NAMALWA (cell line): ENCODE data around the gene SLC5A2.
"Not testable (repeated sequence)": the region's sequence is repeated elsewhere in the genome, so short reads cannot be mapped to it uniquely, and the experiment has no call there.

Experiments
- DNase-seq: peaks from one replicate; pipeline ENCODE4 v3.0.0-alpha.2; 2015; ENCODE audit warnings: low spot score

Gene SLC5A2

DNA sequence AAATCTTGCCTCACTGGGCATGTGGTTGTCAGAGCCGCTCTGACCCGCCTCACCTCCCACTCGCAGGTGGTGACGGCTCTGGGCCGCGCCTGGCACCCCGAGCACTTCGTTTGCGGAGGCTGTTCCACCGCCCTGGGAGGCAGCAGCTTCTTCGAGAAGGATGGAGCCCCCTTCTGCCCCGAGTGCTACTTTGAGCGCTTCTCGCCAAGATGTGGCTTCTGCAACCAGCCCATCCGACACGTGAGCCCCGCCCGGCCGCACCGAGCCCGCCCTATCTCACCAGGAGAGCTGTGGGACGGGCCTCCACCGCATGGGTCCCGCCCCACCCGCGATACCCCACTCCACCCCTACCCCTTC is 7.0 kb upstream of the SLC5A2 start:
- DNase-seq: no peak

DNA sequence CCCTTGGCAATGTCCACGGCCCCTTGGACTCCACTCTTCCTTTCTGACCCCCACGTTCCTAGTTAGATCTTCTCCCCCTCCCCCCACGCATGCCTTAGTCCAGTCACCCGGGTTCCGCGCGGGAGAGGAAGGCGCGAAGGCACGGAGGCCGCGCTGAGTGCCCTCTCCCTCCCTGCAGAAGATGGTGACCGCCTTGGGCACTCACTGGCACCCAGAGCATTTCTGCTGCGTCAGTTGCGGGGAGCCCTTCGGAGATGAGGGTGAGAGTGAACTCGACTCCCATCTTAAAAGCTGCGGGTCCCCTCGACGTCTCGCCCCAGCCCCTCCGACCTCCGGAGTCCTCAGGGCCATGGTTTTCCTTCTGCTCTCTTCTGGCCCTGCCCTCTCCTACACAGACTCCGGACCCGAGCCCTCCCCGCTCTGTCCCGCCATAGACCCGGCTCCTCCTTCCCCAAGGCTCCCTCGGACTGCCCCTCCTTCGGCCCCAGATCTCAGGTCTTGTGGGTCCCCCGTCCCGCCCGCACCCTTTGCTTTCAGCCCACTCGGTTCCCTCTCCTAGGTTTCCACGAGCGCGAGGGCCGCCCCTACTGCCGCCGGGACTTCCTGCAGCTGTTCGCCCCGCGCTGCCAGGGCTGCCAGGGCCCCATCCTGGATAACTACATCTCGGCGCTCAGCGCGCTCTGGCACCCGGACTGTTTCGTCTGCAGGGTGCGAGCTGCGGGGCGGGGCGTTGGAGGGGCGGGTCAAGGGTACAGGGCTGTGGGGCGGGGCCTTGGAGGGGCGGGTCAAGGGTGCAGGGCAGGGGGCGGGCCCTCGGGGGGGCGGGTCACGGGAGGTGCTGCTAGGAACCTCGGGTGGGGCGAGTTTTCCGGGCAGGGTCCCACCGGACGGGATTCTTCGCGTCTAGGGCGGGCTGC is 6.4 kb upstream of the SLC5A2 start:
- DNase-seq: peak; percentile 58

DNA sequence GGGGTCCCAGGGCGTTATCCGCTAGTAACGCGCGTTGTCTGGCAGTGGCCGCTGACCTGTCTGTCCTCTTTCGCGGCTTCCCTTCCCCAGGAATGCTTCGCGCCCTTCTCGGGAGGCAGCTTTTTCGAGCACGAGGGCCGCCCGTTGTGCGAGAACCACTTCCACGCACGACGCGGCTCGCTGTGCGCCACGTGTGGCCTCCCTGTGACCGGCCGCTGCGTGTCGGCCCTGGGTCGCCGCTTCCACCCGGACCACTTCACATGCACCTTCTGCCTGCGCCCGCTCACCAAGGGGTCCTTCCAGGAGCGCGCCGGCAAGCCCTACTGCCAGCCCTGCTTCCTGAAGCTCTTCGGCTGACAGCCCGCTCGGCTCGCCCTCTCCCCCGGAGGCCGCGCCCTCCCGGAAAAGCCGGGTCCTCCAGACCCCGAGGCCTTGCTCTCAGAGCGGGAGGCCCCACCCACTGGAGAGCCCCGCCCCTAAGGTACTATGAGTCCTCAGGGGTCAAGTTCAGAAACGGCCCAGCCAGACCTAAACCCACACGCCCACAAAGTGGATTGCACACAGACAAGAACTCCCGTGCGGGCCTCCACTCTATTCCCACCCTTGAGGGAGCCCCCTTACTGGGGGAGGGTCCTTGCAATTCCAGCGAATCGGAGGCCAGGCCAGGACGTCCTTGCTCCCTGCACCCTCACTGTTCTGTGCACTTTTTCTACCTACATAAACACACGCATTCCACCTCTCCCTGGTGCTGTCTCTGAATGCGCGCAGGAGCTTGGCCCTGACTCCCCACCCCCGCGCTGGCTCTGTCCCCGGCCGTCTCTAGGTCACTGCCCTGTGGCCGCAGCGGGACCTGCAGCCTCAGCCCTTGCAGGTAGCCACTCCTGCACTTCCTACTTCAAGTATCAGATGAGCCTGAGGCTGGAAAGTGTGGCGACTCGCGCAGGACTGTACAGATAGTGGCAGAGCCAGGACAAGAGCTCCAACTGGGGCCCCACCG is 5.4 kb upstream of the SLC5A2 start:
- no peak for DNase-seq

DNA sequence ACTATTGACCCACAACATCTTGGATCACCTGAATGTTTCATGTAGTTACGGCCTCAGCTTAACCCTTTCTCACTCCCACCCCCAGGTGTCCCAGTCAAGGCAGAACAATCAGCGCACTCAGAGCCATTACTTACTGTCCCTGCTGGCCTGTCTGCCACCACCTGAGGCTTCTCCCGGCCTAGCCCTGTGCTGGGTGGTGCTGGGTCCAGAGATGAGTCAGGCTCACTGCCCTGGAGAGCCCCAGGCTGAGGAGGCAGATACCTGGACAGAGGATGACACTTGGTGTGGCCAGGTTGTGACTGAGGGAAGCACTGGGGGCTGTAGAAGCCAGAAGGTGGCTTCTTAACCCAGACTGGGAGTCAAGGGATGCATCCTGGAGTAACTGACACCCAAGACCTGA is 4.0 kb upstream of the SLC5A2 start:
- DNase-seq: no peak

DNA sequence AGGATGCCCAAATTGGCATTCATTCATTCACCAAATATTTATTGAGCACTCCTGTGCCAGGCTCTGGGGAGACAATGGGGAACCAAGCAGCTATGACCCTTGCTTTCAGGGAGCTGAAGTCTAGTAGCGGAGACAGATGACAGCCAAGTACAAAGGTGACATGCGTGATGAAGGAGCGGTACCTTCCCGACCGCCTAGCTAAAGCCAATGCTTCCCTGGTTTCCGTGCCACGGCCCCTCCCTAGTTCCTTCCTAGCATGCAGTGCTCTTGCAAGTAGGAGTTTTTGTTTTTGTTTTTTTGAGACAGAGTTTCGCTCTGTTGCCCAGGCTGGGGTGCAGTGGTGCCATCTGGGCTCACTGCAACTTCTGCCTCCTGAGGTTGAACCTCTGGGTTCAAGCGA is 3.2 kb upstream of the SLC5A2 start:
- DNase-seq: no peak

DNA sequence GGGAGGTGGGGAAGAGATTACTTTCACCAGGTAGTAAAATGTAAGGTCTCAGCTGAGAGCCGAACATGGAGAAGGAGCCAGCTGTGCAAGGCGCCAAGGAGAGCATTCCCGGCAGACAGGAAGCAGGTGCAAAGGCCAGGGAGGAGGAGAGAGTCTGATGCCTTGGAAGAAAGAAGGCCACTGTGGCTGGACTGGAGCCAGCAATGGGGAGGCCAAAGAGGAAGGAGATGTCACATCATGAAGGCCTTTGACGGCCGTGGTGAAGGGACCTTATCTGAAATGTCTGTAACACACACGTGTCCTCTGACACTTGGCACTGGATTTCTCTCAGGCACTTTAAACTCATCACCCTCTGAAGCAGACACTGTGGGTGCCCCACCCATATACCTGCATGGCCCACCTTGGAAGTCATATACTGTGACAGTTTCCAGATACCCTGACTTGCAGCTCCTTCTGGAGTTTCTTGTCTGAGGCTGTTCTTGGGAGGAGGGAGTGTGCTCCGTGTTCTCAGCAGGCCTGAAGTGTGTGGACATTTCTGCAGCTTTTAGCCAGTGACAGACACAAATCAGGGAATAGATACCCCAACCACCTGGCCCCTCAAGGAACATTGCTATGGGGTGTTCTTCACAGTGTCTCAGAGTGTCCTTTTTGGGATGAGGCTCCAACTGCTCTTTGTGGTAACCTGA is 1.9 kb upstream of the SLC5A2 start:
- DNase-seq: no peak

DNA sequence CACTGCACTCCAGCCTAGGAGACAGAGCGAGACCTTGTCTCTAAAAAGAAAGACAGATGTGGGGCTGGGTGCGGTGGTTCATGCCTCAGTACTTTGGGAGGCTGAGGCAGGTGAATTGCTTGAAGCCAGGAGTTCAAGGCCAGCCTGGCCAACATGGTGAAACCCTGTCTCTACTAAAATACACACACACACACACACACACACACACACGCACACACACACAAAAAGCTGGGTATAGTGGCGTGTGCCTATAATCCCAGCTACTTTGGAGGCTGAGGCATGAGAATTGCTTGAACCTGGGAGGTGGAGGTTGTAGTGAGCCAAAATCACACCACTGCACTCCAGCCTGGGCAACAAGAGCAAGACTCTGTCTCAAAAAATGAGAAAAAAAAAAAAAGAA is 1.1 kb downstream of the SLC5A2 start:
- DNase-seq: not testable (repeated sequence)

DNA sequence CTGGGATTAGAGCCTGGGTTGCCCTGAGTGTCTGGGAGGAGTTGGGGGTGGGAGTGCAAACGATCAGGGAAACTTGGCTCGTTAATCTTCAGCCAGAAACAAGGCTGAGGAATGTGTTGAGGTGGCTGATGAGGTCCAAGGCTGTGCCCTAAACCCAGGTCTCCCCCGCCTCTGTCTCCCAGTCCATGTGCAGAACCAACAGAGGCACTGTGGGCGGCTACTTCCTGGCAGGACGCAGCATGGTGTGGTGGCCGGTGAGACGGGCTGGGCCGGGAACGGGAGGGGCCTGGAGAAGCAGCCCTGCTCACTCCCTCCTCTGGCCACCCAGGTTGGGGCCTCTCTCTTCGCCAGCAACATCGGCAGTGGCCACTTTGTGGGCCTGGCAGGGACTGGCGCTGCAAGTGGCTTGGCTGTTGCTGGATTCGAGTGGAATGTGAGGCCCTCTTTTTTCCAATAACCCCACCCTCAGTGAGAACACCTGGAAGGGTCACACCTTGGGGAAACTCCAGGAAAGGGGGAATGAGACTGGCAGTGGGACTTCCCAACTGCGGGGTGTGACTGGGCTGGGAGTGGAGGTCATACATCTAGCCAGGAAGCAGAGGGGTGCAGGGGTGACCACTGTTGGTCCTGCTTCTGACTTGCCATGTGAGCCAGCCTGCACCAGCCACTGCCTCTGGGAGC is 1.7 kb downstream of the SLC5A2 start:
- DNase-seq: no peak

DNA sequence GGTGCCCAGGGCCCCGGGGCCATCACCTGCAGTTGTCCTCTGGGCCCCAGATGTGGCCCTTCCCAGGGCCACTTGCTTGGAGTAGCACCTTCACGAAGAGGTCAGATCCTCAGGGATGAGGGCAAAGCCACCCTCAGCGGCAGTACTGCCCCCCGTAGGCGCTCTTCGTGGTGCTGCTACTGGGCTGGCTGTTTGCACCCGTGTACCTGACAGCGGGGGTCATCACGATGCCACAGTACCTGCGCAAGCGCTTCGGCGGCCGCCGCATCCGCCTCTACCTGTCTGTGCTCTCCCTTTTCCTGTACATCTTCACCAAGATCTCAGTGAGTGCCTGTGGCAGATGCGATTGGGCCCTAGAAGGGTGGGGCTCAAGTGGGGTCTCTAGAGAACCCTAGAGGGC is 2.6 kb downstream of the SLC5A2 start:
- no peak for DNase-seq

DNA sequence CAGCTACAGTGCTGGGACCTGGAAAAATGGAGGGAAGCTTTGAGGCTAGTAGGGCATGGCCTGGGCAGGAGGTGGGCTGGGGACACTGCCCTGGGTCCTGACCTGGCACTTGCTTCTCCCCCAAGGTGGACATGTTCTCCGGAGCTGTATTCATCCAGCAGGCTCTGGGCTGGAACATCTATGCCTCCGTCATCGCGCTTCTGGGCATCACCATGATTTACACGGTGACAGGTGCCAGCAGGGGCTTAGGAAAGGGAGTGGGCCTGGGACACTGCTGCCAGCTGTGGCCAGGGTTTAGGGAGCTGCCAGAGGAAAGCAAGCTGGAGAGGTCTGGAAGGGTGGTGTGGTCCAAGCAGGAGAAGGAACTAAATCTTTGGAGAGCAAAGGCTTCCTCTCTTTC is 3.1 kb downstream of the SLC5A2 start:
- no peak for DNase-seq

DNA sequence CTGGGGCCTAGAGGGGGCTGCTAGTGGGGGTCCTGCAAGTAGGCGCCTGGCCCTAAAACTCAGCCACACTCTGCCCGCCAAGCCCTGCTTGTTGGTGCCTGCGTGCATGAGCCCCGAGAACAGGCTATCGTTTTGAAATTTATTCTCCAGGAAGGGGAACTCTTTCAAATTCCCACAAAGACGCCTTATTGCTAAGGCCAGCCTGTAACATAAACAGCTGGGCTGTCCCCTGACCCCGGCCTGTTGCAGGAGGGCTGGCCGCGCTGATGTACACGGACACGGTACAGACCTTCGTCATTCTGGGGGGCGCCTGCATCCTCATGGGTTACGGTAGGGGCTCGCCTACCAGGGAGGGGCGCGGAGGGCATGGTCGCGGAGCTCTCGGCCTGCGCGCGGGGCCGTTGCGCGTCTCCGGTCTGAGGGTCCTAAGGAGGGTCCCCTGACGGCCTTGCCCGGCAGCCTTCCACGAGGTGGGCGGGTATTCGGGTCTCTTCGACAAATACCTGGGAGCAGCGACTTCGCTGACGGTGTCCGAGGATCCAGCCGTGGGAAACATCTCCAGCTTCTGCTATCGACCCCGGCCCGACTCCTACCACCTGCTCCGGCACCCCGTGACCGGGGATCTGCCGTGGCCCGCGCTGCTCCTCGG is 4.3 kb downstream of the SLC5A2 start:
- DNase-seq: no peak

DNA sequence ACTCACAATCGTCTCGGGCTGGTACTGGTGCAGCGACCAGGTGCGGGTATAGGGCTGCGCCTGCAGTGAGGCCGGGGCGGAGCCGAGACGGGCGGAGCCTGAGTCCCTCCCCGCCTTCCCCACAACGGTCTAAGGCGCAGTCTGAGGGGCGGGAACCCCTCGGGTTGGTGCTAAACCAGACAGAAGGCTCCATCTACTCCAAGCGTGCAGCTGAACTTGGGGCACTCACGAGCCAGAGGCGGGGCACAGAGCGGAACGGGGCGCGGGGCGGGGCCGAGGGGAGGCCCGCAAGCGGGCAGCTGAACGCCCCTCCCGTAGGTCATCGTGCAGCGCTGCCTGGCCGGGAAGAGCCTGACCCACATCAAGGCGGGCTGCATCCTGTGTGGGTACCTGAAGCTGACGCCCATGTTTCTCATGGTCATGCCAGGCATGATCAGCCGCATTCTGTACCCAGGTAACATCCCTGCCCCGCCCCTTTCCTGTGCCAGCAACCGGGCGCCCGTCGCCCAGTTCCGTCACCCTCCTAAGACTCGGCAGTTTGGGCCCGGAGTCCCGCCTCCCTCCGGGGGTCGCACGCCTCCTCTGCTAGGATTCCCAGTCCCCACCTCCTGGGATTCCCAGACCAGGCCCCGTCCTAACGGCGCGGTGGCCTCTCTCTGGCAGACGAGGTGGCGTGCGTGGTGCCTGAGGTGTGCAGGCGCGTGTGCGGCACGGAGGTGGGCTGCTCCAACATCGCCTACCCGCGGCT is 5.0 kb downstream of the SLC5A2 start:
- peak; percentile 83 for DNase-seq

DNA sequence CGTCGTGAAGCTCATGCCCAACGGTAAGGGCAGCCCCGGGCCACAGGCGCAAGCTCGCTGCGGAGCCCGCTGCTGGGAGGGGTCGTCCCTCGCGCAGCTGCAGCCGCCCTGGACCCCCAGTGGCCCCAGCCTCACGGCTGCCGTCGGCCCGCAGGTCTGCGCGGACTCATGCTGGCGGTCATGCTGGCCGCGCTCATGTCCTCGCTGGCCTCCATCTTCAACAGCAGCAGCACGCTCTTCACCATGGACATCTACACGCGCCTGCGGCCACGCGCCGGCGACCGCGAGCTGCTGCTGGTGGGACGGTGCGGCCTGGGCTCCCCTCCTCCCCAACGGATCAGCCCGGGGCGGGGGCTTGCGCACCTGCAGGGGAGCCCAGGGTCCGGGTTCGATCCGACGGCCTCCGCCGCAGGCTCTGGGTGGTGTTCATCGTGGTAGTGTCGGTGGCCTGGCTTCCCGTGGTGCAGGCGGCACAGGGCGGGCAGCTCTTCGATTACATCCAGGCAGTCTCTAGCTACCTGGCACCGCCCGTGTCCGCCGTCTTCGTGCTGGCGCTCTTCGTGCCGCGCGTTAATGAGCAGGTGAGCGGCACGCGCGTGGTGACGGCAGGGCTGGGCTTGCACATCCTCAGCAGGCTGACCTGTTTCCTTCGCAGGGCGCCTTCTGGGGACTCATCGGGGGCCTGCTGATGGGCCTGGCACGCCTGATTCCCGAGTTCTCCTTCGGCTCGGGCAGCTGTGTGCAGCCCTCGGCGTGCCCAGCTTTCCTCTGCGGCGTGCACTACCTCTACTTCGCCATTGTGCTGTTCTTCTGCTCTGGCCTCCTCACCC is 5.8 kb downstream of the SLC5A2 start:
- no peak for DNase-seq

DNA sequence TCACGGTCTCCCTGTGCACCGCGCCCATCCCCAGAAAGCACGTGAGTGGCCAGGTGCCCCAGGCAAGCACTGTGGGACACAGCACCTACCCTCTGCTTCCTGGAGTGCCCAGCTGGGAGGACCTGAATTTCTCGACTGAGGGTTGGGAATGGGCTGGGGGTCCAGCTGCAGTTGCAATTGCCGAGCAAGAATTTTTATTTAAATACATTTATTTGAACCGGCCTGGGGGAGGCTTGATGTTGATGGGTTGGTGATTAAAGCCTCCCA is 6.3 kb downstream of the SLC5A2 start:
- no peak for DNase-seq

DNA sequence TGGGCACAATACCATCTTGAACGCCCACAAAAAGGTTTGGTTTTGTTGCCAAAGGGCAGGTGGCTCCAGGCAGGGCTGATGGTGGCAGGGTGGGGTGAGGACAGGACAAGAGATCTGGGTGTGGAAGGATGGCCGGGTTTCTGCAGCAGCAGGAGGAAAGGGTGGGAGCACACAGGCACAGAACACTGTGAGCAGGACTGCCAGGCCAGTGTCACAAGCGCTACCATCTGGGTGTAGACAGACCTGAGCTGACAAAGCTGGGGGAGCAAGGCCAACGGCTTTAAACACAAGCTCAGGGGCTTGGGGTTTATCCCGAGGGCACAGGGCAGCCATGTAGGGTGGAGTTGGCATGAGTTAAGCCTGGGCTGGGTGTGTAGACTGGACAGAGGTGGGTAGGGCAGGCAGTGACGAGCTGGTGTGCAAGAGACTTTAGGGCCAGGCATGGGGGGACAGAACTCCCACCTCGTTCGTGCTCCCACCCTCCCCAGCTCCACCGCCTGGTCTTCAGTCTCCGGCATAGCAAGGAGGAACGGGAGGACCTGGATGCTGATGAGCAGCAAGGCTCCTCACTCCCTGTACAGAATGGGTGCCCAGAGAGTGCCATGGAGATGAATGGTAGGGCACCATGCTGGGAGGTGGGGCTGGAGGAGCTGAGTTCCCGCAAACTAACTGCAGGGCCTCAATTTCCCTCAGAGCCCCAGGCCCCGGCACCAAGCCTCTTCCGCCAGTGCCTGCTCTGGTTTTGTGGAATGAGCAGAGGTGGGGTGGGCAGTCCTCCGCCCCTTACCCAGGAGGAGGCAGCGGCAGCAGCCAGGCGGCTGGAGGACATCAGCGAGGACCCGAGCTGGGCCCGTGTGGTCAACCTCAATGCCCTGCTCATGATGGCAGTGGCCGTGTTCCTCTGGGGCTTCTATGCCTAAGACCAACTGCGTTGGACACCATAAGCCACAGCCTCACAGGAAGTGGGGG is 7.0 kb downstream of the SLC5A2 start:
- DNase-seq: no peak

DNA sequence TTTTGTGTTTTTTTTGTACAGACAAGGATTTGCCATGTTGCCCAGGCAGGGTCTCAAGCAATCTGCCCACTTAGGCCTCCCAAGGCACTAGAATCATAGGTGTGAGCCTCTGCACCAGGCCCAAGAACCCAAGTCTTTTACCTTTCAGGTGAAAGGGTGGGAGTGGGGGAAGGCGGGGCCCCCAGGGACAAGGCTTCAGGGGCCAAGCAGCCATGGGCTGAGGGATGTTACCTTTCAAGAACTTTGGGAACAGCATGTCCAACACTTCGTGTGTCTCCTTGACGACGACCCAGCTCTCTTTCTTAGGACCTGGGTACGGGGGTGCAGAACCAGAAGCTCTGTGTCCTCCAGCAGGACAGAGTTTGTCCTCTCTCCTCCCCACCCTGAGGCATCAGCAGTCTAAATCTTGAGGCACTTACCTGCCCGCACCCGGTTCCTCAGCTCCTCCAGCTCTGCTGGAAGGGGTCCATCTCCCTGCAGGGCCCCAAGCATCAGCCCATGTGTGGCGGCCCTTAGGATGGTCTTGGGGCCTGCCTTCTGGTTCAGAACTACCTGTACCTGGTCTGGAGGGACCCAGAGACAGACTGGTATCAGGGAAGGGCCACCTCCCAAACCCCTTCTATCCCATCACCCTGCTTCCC is 9.0 kb downstream of the SLC5A2 start:
- DNase-seq: no peak

DNA sequence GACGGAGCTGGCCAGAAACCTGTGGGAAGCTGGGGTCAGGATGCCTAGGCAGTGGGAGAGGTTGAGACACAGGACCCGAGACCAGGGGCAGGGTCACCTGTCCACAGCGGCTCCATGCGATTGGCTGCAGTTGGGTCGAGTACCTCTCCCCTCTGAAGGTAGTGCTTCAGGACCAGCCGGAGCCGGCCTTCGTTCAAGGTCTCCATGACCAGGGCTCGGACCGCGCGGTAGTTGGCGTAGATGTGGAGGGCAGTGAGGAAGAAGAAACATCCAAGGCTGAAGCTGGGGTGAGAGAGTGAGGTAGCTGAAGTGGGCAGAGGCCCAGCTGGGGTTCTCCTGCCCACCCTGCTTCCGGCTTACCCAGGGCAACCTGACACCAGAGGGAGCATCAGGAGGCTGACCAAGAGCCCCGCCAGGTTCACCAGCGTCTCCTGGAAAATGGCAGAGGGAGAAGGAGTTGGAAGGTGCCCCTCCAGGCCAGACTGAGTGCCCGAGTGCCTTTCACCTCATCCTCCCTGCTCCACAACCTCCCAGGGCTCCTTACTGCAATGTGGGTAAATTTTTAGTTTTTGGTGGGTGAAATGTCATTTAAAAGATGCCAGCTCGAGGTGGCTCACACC is 10.7 kb downstream of the SLC5A2 start:
- no peak for DNase-seq

DNA sequence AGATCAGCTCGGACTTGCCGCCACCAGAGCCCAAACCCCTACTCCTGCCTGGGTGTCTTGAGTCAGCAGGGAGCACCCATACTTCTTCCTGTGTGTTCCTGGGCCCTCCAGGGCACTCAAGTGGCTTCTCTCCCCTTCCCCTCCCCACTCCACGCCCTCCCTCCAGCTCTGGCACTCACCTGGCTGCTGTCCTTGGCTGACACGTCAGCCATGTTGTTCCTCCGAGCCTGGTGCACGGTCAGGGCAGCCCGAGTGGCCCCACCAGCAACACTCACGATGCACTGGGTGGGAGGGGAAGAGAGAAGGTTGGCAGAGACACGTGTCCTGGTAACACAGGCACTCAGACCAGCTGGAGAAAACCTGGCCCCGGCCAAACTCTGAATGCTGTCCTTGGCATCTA is 13.7 kb downstream of the SLC5A2 start:
- DNase-seq: no peak
